Thyroid gland (tissue), 4 donors: Measurements from ENCODE around the gene PRKCI.

Experiments
- CTCF ChIP-seq, 6 experiments: fragments of 200-600 bp in 3 of 6; fragments of 450-650 bp in 3 of 6; sonication (generic) in 3 of 6; IDR thresholded peaks; one replicate each; pipeline ENCODE4 v1.5.1; 2016 to 2019; ENCODE audit warnings: antibody characterized with exemption in 6 of 6, mild to moderate bottlenecking in 2 of 6, inconsistent platforms in 1 of 6, moderate library complexity in 1 of 6
- POLR2A ChIP-seq, 2 donors: fragments of 450-650 bp; IDR thresholded peaks; one replicate each; pipeline ENCODE4 v1.6.1; 2017; ENCODE audit warnings: antibody characterized with exemption in 2 of 2, mild to moderate bottlenecking in 2 of 2, moderate library complexity in 1 of 2

GRCh38 chr3:170207717-170208116 is 14.5 kb upstream of the PRKCI start:
- no peak for TF ChIP-seq CTCF (IDR thresholded peaks at IDR 0.05)
- no peak for TF ChIP-seq POLR2A (IDR thresholded peaks at IDR 0.05)
